Liver (tissue), 9 donors: Measurements from ENCODE around the gene TIPIN. TPM values are rescaled to one million over a fixed set of nuclear protein-coding genes. Genes with fewer than 3 reads are reported as not detected.

Experiments
- DNase-seq: peaks from one replicate; pipeline ENCODE4 v3.0.0-alpha.2; 2017; ENCODE audit warnings: low spot score
- H3K27ac ChIP-seq, 2 donors: one replicate each; pipeline ENCODE4 v1.7.0; 2013; ENCODE audit warnings: inconsistent platforms in 2 of 2, low read length in 2 of 2, control low read depth in 1 of 2, low read depth in 1 of 2, mild to moderate bottlenecking in 1 of 2
- H3K27me3 ChIP-seq, 4 donors: one replicate each; pipeline versions ENCODE4 v1.6.1 to v1.7.0; 2013; ENCODE audit warnings: low read length in 3 of 4, inconsistent platforms in 1 of 4, mild to moderate bottlenecking in 1 of 4, moderate library complexity in 1 of 4; ENCODE audit not compliant: control insufficient read depth in 4 of 4, insufficient read depth in 4 of 4
- H3K36me3 ChIP-seq, 4 donors: one replicate each; pipeline versions ENCODE4 v1.6.1 to v1.7.0; 2013; ENCODE audit warnings: low read length in 3 of 4, mild to moderate bottlenecking in 3 of 4, low read depth in 1 of 4, moderate library complexity in 1 of 4; ENCODE audit not compliant: control insufficient read depth in 4 of 4, insufficient read depth in 3 of 4
- H3K4me1 ChIP-seq, 4 donors: one replicate each; pipeline versions ENCODE4 v1.6.1 to v1.7.0; 2013; ENCODE audit warnings: low read length in 3 of 4, mild to moderate bottlenecking in 3 of 4, moderate library complexity in 1 of 4; ENCODE audit not compliant: control insufficient read depth in 4 of 4, insufficient read depth in 4 of 4
- H3K4me3 ChIP-seq, 3 donors: one replicate each; pipeline versions ENCODE4 v1.6.1 to v1.7.0; 2013; ENCODE audit warnings: low read length in 3 of 3, control low read depth in 1 of 3, low read depth in 1 of 3, mild to moderate bottlenecking in 1 of 3
- H3K9ac ChIP-seq, 2 donors: one replicate each; pipeline ENCODE4 v1.7.0; 2013; ENCODE audit warnings: low read length in 2 of 2, mild to moderate bottlenecking in 2 of 2, moderate library complexity in 2 of 2, control low read depth in 1 of 2, low read depth in 1 of 2
- H3K9me3 ChIP-seq, 4 donors: one replicate each; pipeline versions ENCODE4 v1.6.1 to v1.7.0; 2013; ENCODE audit warnings: low read length in 3 of 4; ENCODE audit not compliant: control insufficient read depth in 4 of 4
- ATF3 ChIP-seq: IDR thresholded peaks from 2 replicates; pipeline ENCODE4 v1.6.1; 2016; ENCODE audit warnings: antibody characterized with exemption
- CTCF ChIP-seq: fragments of 150-350 bp; IDR thresholded peaks from 2 replicates; pipeline ENCODE4 v1.5.1; 2017; ENCODE audit warnings: improper control_type of control experiment, low read depth, low read length; ENCODE audit not compliant: missing input control
- EGR1 ChIP-seq, 2 donors: IDR thresholded peaks; 2 replicates each; pipeline ENCODE4 v1.6.1; 2016 to 2018; ENCODE audit warnings: antibody characterized with exemption in 2 of 2, low read depth in 2 of 2
- FOXA1 ChIP-seq: IDR thresholded peaks from 2 replicates; pipeline ENCODE4 v1.6.1; 2016; ENCODE audit warnings: antibody characterized with exemption
- FOXA2 ChIP-seq: IDR thresholded peaks from 2 replicates; pipeline ENCODE4 v1.6.1; 2016; ENCODE audit warnings: antibody characterized with exemption
- GABPA ChIP-seq, 2 donors: IDR thresholded peaks in 1 of 2; conservative IDR thresholded peaks in 1 of 2; 2 replicates each; pipeline ENCODE4 v1.6.1; 2016; ENCODE audit warnings: antibody characterized with exemption in 2 of 2, mild to moderate bottlenecking in 1 of 2, moderate library complexity in 1 of 2
- HNF4A ChIP-seq, 2 donors: conservative IDR thresholded peaks; 2 replicates each; pipeline ENCODE4 v1.6.1; 2016; ENCODE audit warnings: antibody characterized with exemption in 2 of 2, mild to moderate bottlenecking in 2 of 2
- HNF4G ChIP-seq: IDR thresholded peaks from 2 replicates; pipeline ENCODE4 v1.6.1; 2016; ENCODE audit warnings: antibody characterized with exemption
- JUND ChIP-seq, 2 donors: IDR thresholded peaks; 2 replicates each; pipeline ENCODE4 v1.6.1; 2016; ENCODE audit warnings: antibody characterized with exemption in 2 of 2
- MAX ChIP-seq: IDR thresholded peaks from 2 replicates; pipeline ENCODE4 v1.6.1; 2016; ENCODE audit warnings: antibody characterized with exemption
- NR2F2 ChIP-seq: IDR thresholded peaks from 2 replicates; pipeline ENCODE4 v1.6.1; 2016; ENCODE audit warnings: antibody characterized with exemption
- RAD21 ChIP-seq, 2 donors: IDR thresholded peaks; 2 replicates each; pipeline ENCODE4 v1.6.1; 2016; ENCODE audit warnings: antibody characterized with exemption in 2 of 2, mild to moderate bottlenecking in 2 of 2
- SP1 ChIP-seq: IDR thresholded peaks from 2 replicates; pipeline ENCODE4 v1.6.1; 2018; ENCODE audit warnings: antibody characterized with exemption, mild to moderate bottlenecking
- TAF1 ChIP-seq: conservative IDR thresholded peaks from 2 replicates; pipeline ENCODE4 v1.6.1; 2016; ENCODE audit warnings: antibody characterized with exemption, mild to moderate bottlenecking
- YY1 ChIP-seq: IDR thresholded peaks from 2 replicates; pipeline ENCODE4 v1.6.1; 2016; ENCODE audit warnings: antibody characterized with exemption, mild to moderate bottlenecking
- WGBS: extraction: QIAGEN DNeasy Blood & Tissue Kit; methylation state at CpG from one replicate; pipeline ENCODE4 v1.1.7; 2013; 5-methylcytosine and 5-hydroxymethylcytosine counted together
- polyA plus RNA-seq, 2 donors: library from polyadenylated mRNA; stranded (reverse) in 1 of 2; unstranded in 1 of 2; fragments of 200-250 nt in 1 of 2; fragments of >200 nt in 1 of 2; fragmentation: Nextera tagmentation in 1 of 2; extraction: Ambion mirVana in 1 of 2; gene quantifications; one replicate each; pipeline versions ENCODE4 v1.2.1 to v1.2.3, GENCODE V29; 2013 to 2015
- total RNA-seq, 2 donors: library from RNA; depleted of rRNA; stranded (reverse); fragments of >200 nt; gene quantifications; one replicate each; pipeline ENCODE4 v1.2.3, GENCODE V29; 2014
- donor health status: healthy.
- donor health status: healthy.
- donor health status: healthy.
- donor health status: healthy.
- donor health status: healthy.

Gene TIPIN
- total and polyA plus RNA-seq, 4 donors: 2.2 to 5.9 (median 2.6) TPM

- DNase-seq: no peak
- H3K27me3 ChIP-seq: no peaks in the 10 kb centered on the region
- no peak for TF ChIP-seq NR2F2
Observed at GRCh38 chr15:66290518-66290917, 66.0 kb downstream of the TIPIN start.

GRCh38 chr15:66290007-66290406, 66.5 kb downstream of the TIPIN start:
- DNase-seq: no peak
- no peak overlapping the region for H3K4me3 ChIP-seq
- TF ChIP-seq FOXA2 (no peak), HNF4A (conservative IDR thresholded peaks at IDR 0.05) (no peak), FOXA1 (no peak), SP1 (no peak), RAD21 (IDR thresholded peaks at IDR 0.05) (no peak), JUND (IDR thresholded peaks at IDR 0.05) (no peak)
- no peaks in the 10 kb centered on the region for H3K36me3 ChIP-seq
- H3K9me3 ChIP-seq: no peaks in the 10 kb centered on the region
- H3K9ac ChIP-seq: no peak overlapping the region
- no peaks in the 10 kb centered on the region for H3K27me3 ChIP-seq
- H3K4me1 ChIP-seq: peaks cover 0 to 19% (median 15%) of the 10 kb centered on the region in 4 donors
- no peak overlapping the region for H3K27ac ChIP-seq
- WGBS: 96% methylated on average over 3 of the region's 3 CpGs

More at GRCh38 chr15:66290518-66290917, 66.0 kb downstream of the TIPIN start:
- Histone ChIP-seq H3K27ac (no peak overlapping the region), H3K36me3 (no peaks in the 10 kb centered on the region), H3K4me3 (no peak overlapping the region), H3K4me1 (peaks cover 0 to 19% (median 17%) of the 10 kb centered on the region in 4 donors), H3K9me3 (no peaks in the 10 kb centered on the region), H3K9ac (no peak overlapping the region)

GRCh38 chr15:66288551-66289185, 67.8 kb downstream of the TIPIN start:
- no peak overlapping the region for H3K27ac ChIP-seq
- WGBS: 79% methylated on average over 6 of the region's 6 CpGs
- no peaks in the 10 kb centered on the region for H3K9me3 ChIP-seq
- no peak for DNase-seq
- H3K4me3 ChIP-seq: no peak overlapping the region
- peaks cover 0 to 11% (median 5%) of the 10 kb centered on the region in 4 donors for H3K4me1 ChIP-seq
- no peak for TF ChIP-seq EGR1 (IDR thresholded peaks at IDR 0.05; ENCODE audit: low read depth in 2 of 2)
- TF ChIP-seq NR2F2: no peak
- no peak for TF ChIP-seq FOXA1
- no peak for TF ChIP-seq MAX
- no peak for TF ChIP-seq SP1
- TF ChIP-seq GABPA (IDR thresholded peaks at IDR 0.05 in 1 of 2, conservative IDR thresholded peaks at IDR 0.05 in 1 of 2): no peak
- no peak for TF ChIP-seq CTCF
- no peak for TF ChIP-seq JUND (IDR thresholded peaks at IDR 0.05)
- no peak for TF ChIP-seq HNF4G
- no peak for TF ChIP-seq HNF4A (conservative IDR thresholded peaks at IDR 0.05)
- no peak for TF ChIP-seq RAD21 (IDR thresholded peaks at IDR 0.05)
- no peak for TF ChIP-seq FOXA2
- no peak for TF ChIP-seq ATF3
- TF ChIP-seq TAF1: no peak
- no peak for TF ChIP-seq YY1
- H3K36me3 ChIP-seq: no peaks in the 10 kb centered on the region
- H3K27me3 ChIP-seq: no peaks in the 10 kb centered on the region
- H3K9ac ChIP-seq: no peak overlapping the region
